ENCODE measurements around the gene SSTR4.

SSTR4 gene

GRCh38 chr20:23086931-23087411 lies 51.9 kb downstream of the SSTR4 start:
- TF ChIP-seq, protein P1, sequence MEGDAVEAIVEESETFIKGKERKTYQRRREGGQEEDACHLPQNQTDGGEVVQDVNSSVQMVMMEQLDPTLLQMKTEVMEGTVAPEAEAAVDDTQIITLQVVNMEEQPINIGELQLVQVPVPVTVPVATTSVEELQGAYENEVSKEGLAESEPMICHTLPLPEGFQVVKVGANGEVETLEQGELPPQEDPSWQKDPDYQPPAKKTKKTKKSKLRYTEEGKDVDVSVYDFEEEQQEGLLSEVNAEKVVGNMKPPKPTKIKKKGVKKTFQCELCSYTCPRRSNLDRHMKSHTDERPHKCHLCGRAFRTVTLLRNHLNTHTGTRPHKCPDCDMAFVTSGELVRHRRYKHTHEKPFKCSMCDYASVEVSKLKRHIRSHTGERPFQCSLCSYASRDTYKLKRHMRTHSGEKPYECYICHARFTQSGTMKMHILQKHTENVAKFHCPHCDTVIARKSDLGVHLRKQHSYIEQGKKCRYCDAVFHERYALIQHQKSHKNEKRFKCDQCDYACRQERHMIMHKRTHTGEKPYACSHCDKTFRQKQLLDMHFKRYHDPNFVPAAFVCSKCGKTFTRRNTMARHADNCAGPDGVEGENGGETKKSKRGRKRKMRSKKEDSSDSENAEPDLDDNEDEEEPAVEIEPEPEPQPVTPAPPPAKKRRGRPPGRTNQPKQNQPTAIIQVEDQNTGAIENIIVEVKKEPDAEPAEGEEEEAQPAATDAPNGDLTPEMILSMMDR (IDR thresholded peaks at IDR 0.05; ENCODE audit: poor library complexity, severe bottlenecking): no peak
- no peaks in the 10 kb centered on the region for H3K9me3 ChIP-seq (ENCODE audit: severe bottlenecking)
- H3K36me3 ChIP-seq (ENCODE audit: low read depth): no peaks in the 10 kb centered on the region
- H3K27me3 ChIP-seq (ENCODE audit: insufficient read depth, poor library complexity, severe bottlenecking): no peaks in the 10 kb centered on the region
- peaks cover 12% of the 10 kb centered on the region for H3K4me1 ChIP-seq (ENCODE audit: insufficient read depth, poor library complexity, severe bottlenecking)
- H3K27ac ChIP-seq (ENCODE audit: poor library complexity, severe bottlenecking): no peak overlapping the region
- no peak for DNase-seq (ENCODE audit: low spot score)
- no peak for ATAC-seq (ENCODE audit: low read depth)
- H3K4me3 ChIP-seq (ENCODE audit: severe bottlenecking): no peak overlapping the region

GRCh38 chr20:23087587-23088251 lies 52.6 kb downstream of the SSTR4 start:
- Histone ChIP-seq H3K9me3 (ENCODE audit: severe bottlenecking) (no peaks in the 10 kb centered on the region), H3K4me1 (ENCODE audit: insufficient read depth, poor library complexity, severe bottlenecking) (peaks cover 10% of the 10 kb centered on the region), H3K27ac (ENCODE audit: poor library complexity, severe bottlenecking) (no peak overlapping the region), H3K4me3 (ENCODE audit: severe bottlenecking) (no peak overlapping the region), H3K36me3 (ENCODE audit: low read depth) (no peaks in the 10 kb centered on the region), H3K27me3 (ENCODE audit: insufficient read depth, poor library complexity, severe bottlenecking) (no peaks in the 10 kb centered on the region)
- ATAC-seq (ENCODE audit: low read depth): no peak
- TF ChIP-seq, protein P1 (IDR thresholded peaks at IDR 0.05; ENCODE audit: poor library complexity, severe bottlenecking): no peak
- no peak for DNase-seq (ENCODE audit: low spot score)
